ENCODE data around the gene NLRC5.

- no peak for TF ChIP-seq REST (IDR thresholded peaks at IDR 0.05; ENCODE audit: insufficient read depth in 1 of 2, low read depth in 2 of 2, low read length in 2 of 2)
- TF ChIP-seq POLR2AphosphoS5 (IDR thresholded peaks at IDR 0.05; ENCODE audit: low read depth, low read length): no peak
- TF ChIP-seq TAF1 (IDR thresholded peaks at IDR 0.05; ENCODE audit: borderline replicate concordance, insufficient read depth, low read length): no peak
- no peak for TF ChIP-seq SIN3A (IDR thresholded peaks at IDR 0.05; ENCODE audit: borderline replicate concordance, insufficient read depth, low read length)
- TF ChIP-seq FOXP2 (optimal IDR thresholded peaks at IDR 0.05; ENCODE audit: borderline replicate concordance, extremely low read depth, extremely low read length, insufficient read depth): no peak
These were observed 33.1 kb downstream of the NLRC5 start for GRCh38 chr16:57022445-57022844.
